HG03064 (cell line): Measurements from ENCODE around the gene SORL1.
A peak's percentile ranks its signal among the peaks of the same experiment; 100 is the strongest.

Source experiments
- ATAC-seq: cut with Tn5 transposase; IDR thresholded peaks from one replicate; pipeline ENCODE4 v1.9.1; 2021; ENCODE audit warnings: low read depth; ENCODE audit not compliant: unreplicated experiment

SORL1 gene

DNA sequence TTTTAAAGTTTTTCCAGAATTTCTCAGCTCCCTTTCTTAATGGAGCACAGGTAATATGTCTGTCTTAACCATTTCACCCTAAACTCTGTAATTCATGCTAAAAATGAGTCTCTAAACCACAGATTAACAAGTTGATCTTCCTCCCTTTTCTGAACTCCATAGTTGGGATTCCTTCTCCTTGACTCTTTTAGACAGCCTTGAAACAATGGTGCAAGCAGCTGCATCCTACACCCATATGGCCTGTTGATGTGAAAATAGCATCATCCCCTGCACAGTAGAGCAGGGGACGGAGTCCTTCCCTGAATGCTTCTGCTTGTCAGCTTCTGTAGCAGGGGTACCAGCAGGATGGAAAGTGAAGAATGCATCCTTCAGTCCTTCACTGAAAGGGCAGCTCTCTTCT is 193.5 kb downstream of the SORL1 start:
- no peak for ATAC-seq

DNA sequence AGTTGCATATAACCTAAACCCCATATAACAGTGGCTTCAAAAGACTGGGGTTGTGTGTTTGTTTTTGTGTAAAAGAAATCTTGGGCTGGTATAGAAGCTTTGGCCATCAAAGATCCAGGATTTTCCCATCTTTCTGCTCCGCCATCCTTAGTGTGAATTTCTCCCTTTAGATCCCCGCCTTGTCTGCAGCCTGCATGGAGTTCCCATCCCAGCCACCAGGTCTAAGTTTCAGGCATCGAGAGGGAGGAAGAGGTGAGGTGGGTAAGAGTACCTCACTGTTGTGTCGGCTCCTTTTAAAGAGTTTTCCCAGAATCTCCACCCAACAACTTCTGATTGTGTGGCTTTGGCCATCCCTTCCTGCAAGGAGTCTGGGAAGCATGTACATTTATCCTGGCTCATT is 196.2 kb downstream of the SORL1 start:
- ATAC-seq: no peak

DNA sequence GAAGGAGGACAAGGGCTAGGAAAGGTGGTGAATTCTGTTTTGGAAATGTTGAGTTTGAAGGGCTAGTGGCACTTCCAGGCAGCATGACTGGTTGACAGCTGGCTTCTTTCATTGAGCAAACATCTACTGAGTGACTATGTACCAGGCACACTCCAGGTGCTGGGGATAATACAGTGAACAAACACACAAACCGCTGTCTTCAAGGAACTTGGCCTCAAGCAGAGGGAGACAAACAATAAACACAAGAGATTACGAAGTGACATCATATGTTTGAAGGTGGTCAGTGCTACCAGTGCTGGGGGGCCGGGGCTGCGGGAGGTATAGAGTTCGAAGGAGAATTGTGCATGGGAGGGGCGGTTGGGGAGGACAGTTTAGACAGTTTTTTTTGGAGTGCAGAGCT is 197.7 kb downstream of the SORL1 start:
- ATAC-seq: no peak

DNA sequence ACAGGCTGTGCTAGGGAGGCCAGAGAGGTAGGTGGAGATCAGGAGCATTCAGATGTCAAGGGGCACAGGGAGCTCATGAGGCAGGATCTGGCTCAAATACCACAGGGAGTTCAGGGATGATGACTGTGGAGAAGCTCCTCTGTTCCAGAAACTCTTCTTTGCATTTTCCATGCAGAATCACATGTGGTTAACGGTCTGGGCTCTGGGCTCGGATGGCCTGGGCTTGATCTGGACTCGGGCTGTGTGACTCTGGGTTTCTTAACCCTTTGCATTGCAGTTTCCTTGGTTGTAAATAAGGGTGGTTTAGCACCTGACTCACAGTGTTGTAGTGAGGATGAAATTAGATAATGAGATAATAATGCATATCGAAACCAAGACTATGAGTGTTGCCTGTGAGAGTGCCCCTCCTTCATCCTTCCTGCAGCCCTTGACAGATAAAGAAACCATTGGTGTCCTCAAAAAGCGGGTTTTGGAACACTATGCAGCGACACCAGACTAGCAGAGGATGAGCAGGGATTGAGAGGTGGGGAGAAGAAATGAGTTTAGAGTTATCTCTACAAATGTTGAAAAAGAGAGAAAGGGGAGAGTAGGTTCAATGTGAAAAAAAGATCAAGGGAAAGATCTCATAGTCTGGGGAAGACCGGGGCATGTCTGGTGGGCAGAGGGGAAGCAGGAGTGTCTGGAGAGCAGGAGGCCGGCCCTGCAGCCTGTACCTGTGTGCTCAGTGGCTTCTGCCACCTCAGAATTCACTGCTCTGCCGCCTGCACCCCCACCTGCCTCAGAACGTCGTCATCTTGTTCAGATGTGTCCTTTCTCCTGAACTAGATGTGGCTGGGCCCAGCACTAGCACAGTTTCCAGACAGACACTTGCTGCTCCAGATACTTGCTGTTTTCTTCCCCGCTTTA is 198.5 kb downstream of the SORL1 start:
- ATAC-seq: no peak

DNA sequence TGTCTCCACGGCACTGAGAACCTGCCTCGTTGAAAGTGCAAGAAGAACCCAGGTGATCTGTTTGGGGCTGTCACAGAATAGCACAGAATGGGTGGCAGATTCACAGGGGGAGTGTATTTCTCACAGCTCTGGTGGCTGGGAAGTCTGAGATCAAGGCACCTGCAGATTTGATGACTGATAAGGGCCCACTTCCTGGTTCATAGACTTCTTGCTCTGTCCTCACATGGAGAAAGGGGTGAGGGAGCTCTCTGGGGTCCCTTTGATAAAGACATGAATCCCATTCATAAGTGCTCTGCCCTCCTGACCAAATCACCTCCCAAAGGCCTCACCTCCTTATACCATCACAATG is 199.1 kb downstream of the SORL1 start:
- no peak for ATAC-seq

DNA sequence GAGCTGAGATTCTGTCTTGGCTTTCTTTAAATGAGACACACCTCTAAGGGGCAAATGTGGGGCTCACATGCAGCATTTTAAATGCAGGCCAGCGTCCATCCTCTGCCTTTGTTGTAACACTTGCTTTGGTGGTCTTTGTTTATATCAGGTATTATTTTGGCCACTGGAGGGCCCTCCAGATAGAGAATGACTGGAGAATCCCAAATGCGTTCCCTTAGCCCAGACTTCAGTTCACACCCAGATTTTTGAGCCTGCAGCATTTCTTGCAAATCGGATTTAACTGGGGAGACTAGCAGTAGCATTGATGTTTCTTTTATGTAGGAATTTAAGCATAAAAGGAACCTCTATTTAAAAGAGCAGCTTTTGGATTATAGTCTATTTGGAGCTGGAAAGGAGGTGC is 200.9 kb downstream of the SORL1 start:
- no peak for ATAC-seq

DNA sequence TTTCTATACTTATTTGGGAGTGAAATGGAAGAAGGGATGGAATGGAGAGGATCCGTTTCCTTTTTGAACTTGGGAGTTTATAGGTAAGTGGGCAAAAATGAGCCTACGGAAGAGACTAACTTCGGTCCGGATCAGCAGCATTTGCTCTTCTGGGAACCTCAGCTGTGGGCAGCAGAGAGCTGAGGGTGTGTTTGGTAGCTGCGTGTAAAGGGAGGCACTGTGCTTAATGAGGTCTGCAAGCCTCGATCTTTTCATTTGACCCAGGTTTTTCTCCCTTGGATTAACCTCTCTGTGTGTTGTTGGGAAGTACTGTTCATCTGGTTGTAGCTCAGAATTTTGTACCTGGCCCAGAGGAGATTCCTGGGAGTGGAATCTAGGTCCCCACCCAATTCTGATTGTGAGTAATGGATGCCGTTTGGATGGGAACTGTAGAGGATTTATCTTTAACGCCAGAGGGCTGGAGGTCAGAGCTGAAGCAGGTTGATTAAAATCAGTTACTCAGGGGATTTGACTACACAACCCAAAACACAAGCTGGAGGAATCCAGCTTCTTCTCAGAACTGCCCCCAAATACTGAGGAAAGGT is 202.2 kb downstream of the SORL1 start:
- no peak for ATAC-seq

DNA sequence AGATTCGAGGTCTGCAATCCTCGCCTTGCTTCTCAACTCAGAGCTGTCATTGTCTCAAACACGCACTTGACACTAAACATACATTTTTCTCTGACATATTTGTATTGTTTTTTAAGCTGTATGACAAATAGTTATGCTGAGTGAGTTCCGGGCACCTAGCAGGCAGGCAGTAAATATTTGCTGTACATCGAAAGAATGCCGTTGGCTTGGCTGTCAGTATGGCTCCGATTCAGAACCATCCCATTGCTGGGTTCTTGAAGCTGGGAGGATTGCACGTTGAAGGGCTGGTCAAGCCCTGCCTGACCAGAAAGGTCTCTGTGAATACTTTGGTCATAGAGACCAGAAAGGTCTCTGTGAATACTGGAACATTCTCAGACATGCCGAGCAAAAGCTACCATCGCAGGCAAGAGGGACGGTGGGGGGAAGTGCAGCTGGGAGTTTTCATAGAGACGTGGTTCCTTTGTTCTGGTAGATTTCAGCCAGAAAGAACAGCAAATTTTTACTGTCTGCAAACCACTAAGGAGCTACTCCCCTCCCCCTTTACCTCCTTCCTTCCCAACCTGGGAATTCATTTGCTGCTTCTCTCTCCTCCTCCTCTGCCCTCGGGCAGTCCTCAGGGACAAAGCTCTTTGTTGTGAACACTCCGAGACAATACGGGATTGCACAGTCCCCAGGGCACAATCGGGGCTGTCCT is 202.9 kb downstream of the SORL1 start:
- no peak for ATAC-seq

DNA sequence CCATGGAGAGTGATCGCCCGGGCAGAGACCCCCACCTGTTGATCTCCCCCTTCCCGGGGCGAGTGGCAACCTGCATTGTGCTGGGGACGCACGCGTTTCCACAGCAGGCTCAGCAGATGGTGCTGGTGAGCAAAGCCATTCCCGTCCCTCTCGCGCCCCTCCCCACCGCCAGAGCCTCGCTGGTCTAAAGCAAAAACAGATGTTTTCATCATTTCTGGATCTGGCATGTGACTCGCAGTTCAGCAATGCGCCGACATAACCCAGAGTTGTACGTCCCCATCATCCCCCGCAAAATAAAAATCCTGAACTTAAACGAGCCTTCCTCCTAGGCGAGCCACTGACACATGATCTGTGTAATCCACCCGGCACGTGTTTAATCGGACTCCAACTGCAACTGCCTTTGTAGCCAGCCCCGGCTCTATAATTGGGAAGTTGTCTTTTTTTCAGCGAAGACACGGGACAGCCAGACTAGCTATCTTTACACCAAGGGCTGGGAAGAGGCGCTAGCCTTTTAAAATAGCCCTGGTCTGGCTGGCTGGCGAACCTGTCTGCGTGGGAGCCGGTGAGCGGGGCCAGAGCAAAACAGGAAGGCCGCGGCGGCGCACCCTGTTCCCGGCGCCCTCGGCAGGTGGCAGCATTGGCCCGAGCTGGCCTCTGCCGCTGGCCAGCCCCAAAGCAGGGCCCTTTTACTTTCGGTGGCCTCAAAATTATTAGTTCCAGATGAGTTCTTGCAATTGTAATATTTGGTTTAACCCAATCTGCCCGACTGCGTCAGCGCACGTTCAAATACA is 203.6 kb downstream of the SORL1 start:
- peak; percentile 91 for ATAC-seq

DNA sequence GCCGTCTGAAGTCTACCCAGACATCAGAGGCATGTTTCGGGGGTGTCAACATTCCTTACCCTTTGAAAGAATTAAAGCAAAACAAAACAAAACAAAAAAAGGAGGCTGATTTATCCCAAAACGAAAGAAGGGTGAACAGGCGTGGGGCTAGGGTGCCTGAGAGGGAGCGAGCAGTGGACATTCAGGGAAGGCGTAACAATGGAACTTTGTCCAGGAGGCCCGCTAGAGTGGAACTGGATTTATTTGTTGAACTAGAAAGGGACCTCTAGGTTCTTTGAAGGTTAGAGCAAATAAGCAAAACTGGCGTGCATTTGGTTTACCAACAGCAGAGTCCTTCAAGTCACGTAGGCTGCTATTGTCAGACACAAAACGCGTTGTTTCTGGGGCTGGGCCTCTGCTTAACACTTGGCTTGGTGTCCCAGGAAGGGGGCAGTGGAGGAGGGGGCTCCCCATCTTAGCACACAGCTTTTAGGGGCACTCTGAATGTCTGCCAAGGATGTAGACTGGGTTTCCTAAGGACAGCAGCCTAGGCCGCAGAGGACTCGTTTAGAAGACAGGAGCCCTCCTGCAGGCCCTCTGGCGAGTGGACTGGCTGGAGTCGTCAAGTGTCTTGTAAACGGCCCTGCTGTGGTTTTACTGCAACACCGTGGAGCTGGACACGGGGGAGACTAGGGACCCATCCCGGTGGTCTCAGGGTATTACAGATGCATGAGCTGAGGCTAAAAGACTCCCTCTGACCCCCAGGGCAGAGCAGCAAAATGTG is 204.4 kb downstream of the SORL1 start:
- ATAC-seq: no peak

DNA sequence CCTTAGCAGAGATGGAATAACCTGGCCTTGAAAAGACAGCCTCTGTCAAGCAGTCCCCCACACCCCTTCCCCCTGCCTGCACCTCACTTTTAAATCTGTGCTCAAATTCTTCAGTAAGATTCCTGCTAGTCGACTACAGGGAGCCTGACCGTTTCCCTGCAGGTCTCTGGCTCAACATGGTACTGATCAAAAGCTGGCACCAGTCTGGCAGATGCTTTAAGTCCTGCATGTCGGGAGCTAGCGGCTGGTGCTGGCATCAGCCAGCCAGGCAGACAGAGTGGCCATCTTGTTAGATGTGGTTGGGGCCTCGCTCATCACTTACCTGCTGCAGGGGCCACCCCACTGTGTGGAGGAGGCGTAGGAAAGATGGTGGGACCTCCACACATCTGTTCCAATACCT is 205.0 kb downstream of the SORL1 start:
- ATAC-seq: no peak

DNA sequence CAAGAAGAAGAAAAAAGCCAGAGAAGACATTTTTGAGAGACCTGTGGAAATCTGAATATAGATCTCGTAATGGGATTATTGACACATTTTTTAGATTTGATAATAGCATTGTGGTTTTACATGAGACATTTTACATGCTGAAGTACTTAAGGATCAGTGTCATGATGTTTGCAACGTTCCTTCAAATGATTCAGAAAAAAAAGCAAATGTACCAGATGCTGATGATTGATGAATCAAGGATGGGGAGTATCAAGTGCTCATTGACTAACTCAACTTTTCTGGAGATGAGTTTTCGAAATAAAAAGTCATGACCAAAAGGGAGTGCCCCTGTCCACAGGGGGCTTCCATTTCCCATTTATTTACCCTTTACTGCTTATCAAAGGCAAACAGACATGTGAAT is 207.7 kb downstream of the SORL1 start:
- no peak for ATAC-seq

DNA sequence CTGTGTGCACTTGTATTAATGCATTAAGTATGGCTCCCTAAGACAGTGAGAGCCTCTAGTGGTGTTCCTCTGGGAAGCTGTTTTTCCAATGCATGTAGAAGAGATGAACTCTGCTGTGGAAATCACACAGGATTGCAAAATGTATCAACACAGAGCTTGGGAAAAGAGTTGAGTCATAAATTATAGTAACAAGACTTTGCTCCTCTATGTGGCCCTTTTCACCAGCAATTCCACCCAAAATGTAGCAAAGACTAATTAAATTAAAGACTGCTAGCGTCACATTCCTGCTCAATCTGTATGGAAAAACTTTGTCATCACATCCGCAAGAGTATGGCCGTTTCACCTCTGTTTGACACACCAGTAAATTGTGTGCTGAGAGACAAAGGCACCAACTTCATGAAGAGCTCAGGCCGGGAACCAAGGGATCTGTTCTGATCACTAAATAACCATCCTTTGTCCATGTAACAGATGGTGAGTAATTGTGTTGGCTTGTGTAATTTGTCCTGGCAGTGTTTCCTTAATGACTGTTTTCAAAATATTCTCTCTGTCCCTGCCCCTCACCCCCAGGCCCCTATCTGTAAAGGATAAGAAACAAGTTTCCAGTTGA is 209.9 kb downstream of the SORL1 start:
- ATAC-seq: no peak

DNA sequence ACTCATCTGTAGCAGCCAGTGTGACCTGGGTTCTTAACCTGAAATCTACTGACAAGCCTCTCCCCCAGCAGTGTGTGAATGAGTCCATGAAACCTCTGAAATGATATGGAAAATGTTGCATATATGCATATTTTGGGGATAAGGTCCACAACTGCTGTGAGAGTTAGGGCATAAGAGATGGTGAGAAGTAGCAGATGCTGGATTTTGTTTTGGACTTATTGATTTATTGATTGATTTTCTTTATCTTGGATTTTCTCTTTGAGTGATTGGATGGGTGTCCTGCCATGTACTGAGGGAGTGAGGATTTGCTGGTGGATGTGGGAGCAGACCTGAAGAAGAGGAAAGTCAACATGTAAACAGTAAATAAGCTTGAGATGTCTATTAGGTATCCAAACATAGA is 212.0 kb downstream of the SORL1 start:
- ATAC-seq: no peak

DNA sequence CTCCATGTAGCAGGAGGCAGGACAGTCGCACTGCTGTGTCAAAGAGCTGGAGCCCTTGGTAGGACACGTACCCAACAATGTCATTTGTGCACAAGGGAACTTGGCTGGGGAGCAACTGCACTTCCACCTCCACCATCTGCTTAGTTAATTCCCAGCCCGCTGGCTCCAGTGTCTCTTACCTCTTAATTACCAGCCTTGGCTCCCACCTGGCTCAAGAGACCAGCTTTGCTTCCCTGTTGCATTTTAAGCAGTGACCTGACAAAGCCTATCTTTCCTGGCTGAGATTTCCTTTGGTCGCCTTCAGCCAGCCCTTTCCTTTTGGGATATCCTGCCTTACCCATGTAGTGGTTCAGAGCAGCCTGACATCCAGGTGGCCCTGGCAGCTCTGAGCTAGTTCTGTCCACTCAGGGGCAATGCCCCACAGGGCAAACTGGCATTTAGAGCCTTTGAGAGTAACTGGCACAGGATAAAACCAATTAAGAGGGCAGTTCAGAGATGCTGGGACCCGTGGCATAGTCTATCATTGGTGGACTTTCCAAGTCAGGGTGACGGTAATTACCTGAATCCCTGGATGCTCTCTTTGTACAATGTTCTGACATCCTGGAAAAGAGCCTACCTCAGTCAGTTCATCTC is 213.2 kb downstream of the SORL1 start:
- no peak for ATAC-seq

DNA sequence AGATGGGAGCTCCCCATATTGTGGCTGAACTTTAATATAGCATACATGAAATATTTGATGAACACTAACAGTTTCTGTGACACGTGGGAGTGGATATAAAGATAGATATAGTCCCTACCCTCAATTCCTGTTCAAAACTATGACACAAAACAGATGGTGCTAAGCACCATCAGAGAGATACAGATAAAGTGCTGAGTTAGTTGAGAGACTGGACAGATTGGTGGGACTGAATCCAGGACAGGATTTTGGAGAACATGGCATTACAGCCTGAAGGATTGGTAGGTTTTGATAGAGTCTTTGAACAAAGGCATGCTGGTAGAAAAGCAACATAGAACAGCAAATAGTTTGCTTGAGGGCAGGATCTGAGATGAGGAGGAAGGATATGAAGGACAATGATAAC is 215.7 kb downstream of the SORL1 start:
- ATAC-seq: no peak

DNA sequence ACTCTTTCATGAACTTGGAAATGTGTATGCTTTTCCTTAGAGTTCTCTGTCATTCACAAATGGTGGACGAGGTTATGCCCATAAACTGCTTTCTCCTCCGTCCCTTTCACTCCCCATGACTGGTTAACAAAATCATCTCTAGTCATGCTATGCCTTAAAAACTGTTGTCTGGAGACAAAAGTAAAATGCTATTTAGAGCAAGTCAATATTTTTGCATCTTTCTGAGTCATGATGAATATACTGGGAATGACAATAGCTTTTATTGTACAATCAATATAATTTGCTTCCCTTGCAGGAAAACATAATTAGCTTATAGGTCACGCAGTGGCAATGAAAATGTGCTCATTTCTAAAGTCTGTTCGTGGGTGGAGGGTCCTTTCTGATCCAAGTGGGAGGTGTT is 217.3 kb downstream of the SORL1 start:
- no peak for ATAC-seq

DNA sequence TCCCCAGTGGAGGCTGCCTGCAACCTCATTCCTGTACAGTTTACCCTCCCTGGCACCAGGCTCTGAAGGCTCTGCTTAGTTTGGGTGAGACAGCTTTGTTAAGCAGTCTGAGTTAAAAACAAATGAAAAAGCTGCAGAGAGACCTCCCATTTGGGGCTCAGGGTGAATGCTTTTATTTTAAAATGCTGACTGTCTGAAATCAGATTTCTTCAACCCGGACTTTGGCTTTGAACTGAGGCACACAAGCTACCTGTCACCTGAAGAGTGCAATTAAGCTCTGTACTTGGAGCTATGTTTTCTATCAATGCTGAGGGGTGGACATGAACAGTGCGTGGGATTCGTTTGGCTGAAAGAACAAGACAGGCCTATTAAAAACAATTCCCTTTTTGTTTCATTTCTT is 218.2 kb downstream of the SORL1 start:
- ATAC-seq: no peak

DNA sequence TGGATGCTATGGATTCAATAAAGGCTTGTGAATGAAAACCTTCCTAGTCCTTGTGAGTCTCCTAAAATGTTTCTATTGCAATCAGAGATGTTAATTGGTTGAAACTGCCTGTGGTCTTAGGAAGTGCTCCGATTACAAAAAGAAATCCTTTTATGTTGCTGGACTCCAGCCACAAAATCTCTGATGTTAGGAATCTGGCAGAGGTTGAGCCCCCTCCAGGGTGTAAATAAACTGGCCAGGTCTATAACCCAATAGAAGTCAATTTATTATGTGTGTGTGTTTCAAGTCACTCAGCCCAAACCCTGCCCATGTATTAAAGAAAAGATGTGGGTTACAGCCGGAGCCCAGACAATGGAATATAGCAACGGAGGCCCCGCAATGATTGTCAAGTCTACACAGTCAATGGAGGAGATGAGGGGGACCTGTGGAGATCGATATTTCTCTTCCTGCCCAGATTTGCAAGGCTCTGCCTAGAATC is 218.7 kb downstream of the SORL1 start:
- no peak for ATAC-seq
